GM19193 (cell line): Measurements from ENCODE around the gene ACSL5.

Experiments used
- POLR2A ChIP-seq: IDR thresholded peaks from 4 replicates; pipeline ENCODE4 v1.6.1; 2011; ENCODE audit not compliant: insufficient read depth, insufficient read length; ENCODE audit errors: extremely low read depth

Gene ACSL5, protein sequence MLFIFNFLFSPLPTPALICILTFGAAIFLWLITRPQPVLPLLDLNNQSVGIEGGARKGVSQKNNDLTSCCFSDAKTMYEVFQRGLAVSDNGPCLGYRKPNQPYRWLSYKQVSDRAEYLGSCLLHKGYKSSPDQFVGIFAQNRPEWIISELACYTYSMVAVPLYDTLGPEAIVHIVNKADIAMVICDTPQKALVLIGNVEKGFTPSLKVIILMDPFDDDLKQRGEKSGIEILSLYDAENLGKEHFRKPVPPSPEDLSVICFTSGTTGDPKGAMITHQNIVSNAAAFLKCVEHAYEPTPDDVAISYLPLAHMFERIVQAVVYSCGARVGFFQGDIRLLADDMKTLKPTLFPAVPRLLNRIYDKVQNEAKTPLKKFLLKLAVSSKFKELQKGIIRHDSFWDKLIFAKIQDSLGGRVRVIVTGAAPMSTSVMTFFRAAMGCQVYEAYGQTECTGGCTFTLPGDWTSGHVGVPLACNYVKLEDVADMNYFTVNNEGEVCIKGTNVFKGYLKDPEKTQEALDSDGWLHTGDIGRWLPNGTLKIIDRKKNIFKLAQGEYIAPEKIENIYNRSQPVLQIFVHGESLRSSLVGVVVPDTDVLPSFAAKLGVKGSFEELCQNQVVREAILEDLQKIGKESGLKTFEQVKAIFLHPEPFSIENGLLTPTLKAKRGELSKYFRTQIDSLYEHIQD

DNA sequence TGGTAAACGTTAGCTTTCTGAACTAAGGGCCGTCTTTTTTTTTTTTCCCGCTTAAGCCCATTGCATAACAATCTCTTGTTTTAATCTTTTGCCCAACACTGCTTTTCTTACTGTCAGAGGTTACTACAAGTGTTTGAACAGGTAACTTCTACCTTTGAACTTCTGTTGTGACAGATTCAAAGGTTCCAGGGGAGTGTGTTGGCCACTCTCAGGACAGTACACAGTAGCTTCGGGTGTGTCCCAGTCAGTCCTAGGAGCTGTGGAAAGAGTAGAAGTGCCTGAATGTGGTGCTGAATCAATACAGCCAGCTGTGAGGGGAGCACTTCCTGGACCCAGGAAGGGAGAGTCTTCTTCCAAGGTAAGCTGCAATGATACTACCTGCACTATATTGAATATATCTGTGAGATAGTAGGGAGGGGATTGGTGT is at the start of gene ACSL5:
TSS of gene ACSL5 (plus strand) at position 205 of the 427 bp plus-strand sequence. CDS start 20,831 bp downstream, outside the sequence.
- TF ChIP-seq POLR2A = no peak

DNA sequence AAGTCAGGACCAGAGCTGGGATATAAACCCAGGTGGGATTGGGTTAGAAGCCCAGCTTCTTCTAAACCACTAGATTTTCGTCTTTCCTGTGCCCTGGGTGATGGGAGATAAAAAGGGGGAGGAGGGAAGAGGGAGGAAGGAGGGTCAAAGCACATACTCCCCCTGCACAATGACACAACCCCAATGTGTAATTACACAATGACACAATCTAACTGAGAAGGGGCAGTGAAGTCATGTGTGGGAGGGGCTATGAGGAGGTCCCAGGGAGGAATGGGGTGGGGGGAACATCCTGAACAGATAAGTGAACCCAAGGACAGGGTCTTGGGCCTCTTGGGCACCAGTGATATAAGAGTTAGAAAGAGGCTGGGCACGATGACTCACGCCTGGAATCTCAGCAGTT is 46.2 kb upstream of the ACSL5 start:
- no peak for TF ChIP-seq POLR2A

DNA sequence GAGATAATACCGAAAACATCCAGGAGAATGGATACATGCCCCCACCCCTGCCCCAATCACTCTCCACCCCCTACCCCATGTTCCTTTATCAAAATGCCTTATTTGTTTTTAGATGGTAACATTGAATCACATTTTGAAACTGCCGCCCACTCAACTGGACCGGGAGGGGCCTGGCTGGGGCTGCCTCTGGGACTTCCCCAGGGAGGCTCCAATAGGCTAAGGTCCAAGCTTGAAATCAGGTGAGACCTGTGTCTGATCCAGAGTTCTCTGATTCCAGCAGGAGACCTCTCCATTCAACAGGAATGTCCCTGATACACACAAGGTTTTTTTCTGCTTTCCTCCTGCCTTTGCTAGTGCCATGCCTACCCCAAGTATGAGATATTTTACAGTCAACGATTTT is 43.8 kb upstream of the ACSL5 start:
- no peak for TF ChIP-seq POLR2A

DNA sequence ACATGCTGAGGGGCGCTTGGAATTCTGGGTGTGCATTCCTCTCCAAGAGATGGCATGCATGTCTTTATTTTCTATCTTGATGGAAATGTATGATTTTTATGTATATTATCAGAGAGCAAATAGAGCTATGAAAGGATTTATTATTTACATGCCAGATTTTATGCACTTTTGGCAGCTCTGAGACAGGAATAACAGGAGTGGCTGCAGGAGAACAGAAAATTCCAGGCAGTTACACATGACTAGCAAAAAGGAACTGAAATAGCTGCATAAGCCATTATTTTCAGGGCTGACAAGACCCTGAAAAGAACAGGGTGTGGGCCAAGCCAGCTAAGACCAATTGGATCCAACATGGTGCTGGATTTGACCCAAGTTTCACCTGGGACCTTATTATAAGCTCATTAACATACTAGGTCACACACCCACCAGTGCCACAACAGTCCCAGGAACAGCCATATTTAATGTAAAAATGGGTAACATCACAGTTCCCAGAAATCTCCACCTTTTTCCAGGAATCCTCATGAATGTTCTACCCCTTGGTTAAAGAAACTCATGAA is 43.2 kb upstream of the ACSL5 start:
- no peak for TF ChIP-seq POLR2A

DNA sequence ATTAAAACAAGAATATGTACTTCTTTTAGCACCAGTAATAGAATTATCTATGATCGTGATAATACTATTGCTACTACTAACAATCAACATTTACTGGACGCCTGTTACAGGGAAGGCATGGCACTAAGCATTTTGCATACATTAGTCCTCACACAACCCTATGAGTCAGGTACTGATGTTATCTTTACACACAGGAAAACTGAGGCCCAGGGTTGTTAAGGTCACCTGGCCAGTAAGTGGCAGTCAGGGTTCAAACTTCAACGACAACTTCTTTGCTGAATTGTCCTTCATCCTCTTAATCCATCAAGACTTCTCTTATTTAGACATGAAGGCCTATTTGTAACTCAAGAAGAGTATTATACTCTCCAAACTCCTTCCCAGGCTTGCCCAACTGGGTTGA is 41.9 kb upstream of the ACSL5 start:
- TF ChIP-seq POLR2A = no peak

DNA sequence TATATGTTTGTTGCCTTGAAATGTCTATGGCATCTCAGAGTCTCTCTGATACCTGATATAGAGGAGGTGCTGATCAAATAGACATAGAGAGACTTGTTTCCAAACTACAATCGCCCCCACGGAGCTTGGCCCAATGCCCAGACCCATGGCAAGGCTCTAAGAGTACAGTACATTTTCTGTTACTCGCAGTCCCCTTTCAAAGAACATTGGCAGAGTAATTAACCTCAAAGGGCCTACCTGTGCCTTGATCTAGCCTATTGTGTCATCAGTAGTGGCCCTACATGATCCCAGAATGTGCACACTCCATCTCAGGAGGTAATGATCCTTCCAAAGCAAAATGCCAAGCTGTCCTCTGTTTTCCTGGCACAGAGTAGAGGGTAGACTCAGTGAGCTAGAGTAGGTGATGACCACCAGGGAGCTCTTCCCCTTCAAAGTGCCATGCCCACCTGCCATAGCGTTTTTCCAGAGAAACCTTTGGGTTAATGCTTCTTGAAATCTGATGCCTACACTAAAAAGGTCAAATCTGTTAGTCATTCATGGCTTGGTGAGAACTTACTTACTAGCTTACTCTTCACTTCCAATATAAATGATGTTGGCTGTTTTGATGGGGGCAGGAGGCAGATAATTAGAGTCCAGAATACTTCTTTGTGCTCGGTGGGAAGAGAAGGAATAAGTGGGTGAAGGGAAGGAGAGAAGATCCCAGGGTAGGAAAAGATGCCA is 41.2 kb upstream of the ACSL5 start:
- no peak for TF ChIP-seq POLR2A

DNA sequence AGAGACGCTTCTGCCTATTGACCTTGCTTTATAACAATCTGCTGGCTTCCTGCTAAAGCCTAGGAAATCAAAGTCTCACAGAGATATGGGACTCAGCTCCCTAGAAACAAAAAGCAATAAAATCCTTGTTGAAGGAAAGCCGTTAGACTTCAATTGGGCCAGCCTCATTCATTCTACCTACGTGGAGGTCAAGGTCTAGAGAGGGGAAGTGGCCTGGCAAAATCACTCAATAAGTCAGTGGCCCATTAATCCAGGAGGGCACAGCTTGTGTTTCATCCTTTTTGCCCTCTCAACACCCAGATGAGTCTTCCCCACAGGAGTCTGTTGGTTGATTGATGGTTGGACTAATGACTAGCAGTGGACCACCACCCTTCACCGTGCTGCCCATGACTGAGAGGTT is 40.5 kb upstream of the ACSL5 start:
- TF ChIP-seq POLR2A = no peak

DNA sequence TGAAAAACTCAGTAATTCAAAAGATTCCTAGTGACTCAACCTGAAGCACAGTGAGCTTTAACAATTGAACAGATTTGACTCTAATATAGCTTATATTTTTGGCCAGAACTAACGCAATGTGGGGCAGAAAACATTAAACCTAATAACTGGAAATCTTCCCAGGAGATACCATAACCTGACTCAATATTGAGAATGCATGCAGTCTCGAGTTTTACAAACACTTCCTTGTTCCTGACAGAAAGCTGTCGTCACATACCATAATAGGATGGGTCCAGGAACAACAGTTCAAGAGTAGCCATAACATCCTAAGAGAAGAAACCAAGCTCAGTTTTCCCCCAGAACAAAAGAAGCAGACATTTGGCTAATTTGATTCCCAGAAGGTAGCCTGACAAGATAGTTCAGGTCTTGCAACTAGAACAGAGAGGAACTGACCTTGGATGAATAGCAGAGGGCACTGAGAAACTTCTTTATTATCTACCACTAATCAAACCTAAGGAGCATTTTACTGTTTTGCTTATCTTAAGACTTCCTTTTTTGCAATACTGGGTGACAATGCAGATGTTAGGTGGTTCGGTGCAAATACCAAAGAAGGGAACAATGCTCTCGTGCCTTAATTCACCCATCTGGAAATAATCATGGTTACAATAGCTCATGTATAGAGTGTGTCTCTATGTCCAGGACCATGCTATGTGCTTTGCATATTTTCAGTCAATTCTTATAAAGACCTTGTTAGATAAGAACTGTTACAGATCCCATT is 38.6 kb upstream of the ACSL5 start:
- TF ChIP-seq POLR2A = no peak

DNA sequence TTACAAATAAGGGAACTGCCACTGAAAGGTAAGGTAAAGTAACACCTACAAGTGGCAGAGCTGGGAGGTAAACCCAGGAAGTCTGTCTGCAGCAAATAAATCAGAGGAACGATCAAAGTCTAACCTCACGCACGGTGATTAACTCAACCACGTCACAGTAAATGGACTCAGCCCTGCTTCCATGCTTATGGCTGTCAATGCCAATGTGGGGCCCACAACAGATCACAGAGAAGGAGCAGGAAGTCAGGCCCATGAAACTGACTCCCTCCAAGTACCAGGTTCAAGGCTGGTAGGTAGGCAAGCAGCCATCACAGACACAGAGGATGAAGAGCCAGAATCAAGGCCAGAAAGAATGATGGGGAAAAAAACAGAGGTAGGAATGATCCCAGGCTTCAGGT is 38.0 kb upstream of the ACSL5 start:
- no peak for TF ChIP-seq POLR2A

DNA sequence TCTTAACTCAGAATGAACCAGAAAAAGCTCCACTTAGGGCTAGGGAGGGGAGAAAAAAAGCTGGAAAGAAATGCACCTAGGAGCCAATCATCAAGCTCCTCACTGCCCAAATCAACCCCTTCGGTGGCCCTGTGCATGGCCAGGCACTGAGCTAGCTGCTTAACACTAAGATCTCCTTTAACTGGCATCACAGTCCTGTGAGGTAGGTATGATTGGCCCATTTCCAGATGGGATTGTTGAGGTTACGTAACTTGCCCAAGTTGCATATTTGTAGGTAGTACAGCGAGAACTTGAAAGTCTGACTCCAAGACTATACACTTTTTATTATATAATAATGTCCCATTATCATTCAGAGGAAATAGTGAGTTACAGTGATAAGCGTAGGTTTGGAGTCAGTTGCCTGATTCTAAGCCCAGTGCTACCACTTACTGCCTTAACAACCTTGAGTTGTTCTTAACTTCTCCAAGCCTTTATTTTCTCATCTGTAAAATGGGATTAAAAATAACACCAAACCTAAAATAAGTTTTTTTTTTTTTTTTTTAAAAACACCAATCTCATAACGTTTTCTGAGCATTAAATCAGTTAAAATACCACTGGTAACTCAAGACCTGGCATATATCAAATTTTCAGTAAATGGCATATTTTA is 37.2 kb upstream of the ACSL5 start:
- no peak for TF ChIP-seq POLR2A

DNA sequence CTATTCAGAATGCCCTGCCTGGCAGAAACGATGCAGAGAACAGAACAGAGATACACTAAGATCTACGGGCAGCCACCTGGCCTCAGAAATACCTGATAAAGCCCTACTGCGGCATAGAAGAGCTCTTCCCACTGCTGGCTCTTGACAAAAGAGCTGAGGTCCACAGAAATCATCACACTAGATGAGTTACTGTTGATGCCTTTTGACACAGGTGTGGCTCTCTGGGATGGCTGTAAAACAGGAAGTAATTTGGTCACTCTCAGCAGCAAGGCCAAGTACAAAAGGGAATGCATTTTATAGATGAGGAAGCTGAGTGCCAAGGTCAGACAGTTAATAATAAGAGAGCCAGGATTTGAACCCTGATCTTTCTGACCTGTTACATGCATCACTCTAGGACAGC is 35.0 kb upstream of the ACSL5 start:
- TF ChIP-seq POLR2A = no peak

DNA sequence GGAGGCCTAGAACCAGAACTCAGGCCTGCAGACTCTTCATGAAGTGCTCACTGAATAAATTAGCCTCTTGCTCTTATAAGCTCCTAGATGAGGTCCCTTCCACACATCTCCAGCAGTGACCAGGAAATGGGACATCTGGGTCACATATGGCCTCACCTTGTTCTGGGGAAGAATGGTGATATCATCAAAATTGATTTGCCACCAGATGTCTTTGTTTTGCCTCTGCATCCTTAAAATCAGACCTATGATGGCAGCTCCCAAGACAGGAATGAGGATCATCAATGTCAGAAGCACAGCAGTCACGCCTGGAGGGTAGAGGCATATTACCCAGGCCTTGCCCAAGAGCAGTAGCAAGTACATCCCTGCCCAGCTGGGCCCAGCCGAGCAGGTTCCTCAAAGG is 33.3 kb upstream of the ACSL5 start:
- no peak for TF ChIP-seq POLR2A

DNA sequence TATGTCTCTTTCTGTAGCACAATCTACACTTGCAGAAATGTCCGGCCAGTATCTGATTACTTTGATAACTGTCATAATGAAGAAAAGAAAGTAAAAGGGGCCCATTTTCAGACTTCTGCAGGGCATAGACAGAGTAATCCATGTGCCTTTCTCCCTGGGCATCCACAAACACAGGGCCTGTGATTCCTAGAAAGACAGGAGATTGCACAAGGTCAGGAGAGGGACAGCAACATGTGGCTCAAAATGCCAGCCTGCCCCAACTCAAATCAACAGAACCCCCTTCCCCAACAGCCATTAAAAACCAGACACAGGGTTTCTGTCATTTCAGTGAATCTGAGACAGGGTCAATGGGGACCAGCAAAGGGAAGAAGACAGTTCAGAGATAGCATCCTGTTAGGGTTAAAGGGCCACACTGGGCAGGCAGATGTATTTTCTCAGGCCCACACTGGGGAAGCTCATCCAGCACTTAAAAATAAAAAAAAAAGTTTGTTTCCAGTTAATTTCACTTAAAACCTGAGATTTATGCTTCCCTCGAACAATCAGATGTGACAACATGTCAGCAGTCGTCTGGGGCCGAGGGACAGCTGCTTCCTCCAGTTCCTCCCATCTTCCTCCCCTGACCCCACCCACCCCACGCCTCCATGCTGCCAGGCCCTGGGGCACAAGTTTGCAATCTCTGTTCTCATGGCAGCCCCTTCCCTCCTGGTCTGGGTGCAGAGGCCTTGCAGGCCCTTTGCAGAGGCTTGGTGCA is 30.7 kb upstream of the ACSL5 start:
- no peak for TF ChIP-seq POLR2A
